GM12878 (cell line): ENCODE data around the gene PATJ.

ENCODE experiments used
- FOXM1 ChIP-seq: IDR thresholded peaks from 2 replicates; pipeline ENCODE4 v1.6.1; 2012; ENCODE audit warnings: low read depth, mild to moderate bottlenecking, inconsistent platforms, low read length, moderate library complexity
- HDAC2 ChIP-seq: fragments of 200-600 bp; sonication (generic); IDR thresholded peaks from 2 replicates; pipeline ENCODE4 v1.6.1; 2017
- PML ChIP-seq: IDR thresholded peaks from 2 replicates; pipeline ENCODE4 v1.6.1; 2012; ENCODE audit warnings: low read length, inconsistent platforms

DNA sequence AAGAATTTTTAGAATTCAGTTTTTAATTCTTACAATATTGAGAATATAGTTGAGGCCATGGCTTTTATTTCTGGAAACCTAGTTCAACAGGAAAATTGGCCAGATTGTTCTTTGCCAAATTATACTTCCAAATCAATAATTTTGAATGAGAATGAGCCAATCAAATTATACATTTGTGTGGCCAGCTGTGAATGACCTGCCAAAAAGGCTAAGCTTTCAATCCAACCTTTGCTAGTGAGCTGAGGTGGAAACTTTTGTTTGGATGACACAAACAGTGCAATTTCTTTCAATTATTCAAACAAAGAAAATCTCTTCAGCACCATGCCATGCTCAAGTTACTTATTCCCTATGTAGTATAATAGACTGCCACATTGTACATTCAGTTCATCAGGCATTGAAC lies 167.8 kb downstream of the PATJ start:
- TF ChIP-seq FOXM1 (no peak), PML (no peak), HDAC2 (no peak)
